Endothelial cell of umbilical vein (primary cell): Measurements from ENCODE around the gene C14orf180. TPM values are rescaled to one million over a fixed set of nuclear protein-coding genes. Genes with fewer than 3 reads are reported as not detected.

ENCODE experiments used
- BruUV-seq: library from RNA; stranded (reverse); fragments of 400-500 nt; replicated peaks from 2 replicates; lab custom pipeline; 2021; lab: Mats Ljungman, UMichigan
- CTCF ChIA-PET: fragments of 300-600, 350-600 bp; sonication (Branson Sonifier 250); formaldehyde crosslinking; loops from one replicate; lab custom pipeline; 2021; ENCODE audit warnings: antibody characterized with exemption, inconsistent platforms; lab: Charles Lee
- POLR2A ChIA-PET: fragments of 300-600, 350-600 bp; sonication (Branson Sonifier 250); formaldehyde crosslinking; loops from one replicate; lab custom pipeline; 2021; ENCODE audit warnings: antibody characterized with exemption, inconsistent platforms; lab: Charles Lee
- DNase-seq: peaks from one replicate; pipeline ENCODE4 v3.0.0-alpha.2; 2011; ENCODE audit warnings: low read depth, low spot score
- FAIRE-seq: peaks from 2 replicates; lab custom pipeline; 2011; peaks lifted over from hg19 to GRCh38; lab: Jason Lieb, UNC
- H2AFZ ChIP-seq: 2 replicates; pipeline ENCODE4 v1.6.0; 2012; ENCODE audit warnings: low read depth, low read length, control low read depth, inconsistent platforms
- H3K27ac ChIP-seq: 2 replicates; pipeline ENCODE4 v1.5.1; 2011; ENCODE audit warnings: low read depth, mild to moderate bottlenecking, control low read depth, low read length, moderate library complexity; ENCODE audit not compliant: insufficient read depth
- H3K27me3 ChIP-seq, 2 experiments: 2 replicates each; pipeline versions ENCODE4 v1.6.0 to v1.6.1; 2011; ENCODE audit warnings: low read length in 2 of 2, mixed read lengths in 1 of 2; ENCODE audit not compliant: control insufficient read depth in 2 of 2, insufficient read depth in 2 of 2
- H3K36me3 ChIP-seq, 2 experiments: 2 replicates in 1 of 2; 3 replicates in 1 of 2; pipeline ENCODE4 v1.5.1; 2011; ENCODE audit warnings: low read length in 2 of 2, mild to moderate bottlenecking in 1 of 2, moderate library complexity in 1 of 2; ENCODE audit not compliant: control insufficient read depth in 2 of 2, insufficient read depth in 2 of 2; ENCODE audit errors: extremely low read depth in 1 of 2
- H3K4me1 ChIP-seq: 3 replicates; pipeline ENCODE4 v1.5.1; 2011; ENCODE audit warnings: mild to moderate bottlenecking, low read length; ENCODE audit not compliant: control insufficient read depth, insufficient read depth; ENCODE audit errors: extremely low read depth
- H3K4me2 ChIP-seq: 2 replicates; pipeline ENCODE4 v1.6.1; 2011; ENCODE audit warnings: low read length, control low read depth, mixed read lengths; ENCODE audit not compliant: insufficient read depth
- H3K4me3 ChIP-seq, 3 experiments: fragments of 200-600 bp in 1 of 3; sonication (generic), shearing (Covaris generic) in 1 of 3; replicated peaks in 1 of 3; 2 replicates each; pipeline ENCODE4 v1.5.1; 2011 to 2016; ENCODE audit warnings: control low read depth in 3 of 3, low read length in 3 of 3, mild to moderate bottlenecking in 2 of 3, inconsistent platforms in 1 of 3, low read depth in 1 of 3, moderate library complexity in 1 of 3; ENCODE audit not compliant: insufficient read depth in 1 of 3
- H3K79me2 ChIP-seq: 2 replicates; pipeline ENCODE4 v1.6.0; 2012; ENCODE audit warnings: low read length, inconsistent platforms; ENCODE audit not compliant: control insufficient read depth, insufficient read depth
- H3K9ac ChIP-seq: replicated peaks from 2 replicates; pipeline ENCODE3; 2011; ENCODE audit warnings: low read length, control low read depth; ENCODE audit not compliant: insufficient read depth; ENCODE audit errors: extremely low read depth
- H3K9me1 ChIP-seq: replicated peaks from 3 replicates; pipeline ENCODE4 v1.6.0; 2011; ENCODE audit warnings: mild to moderate bottlenecking, low read length; ENCODE audit not compliant: control insufficient read depth, insufficient read depth; ENCODE audit errors: extremely low read depth
- H3K9me3 ChIP-seq: replicated peaks from 2 replicates; pipeline ENCODE4 v1.5.1; 2012; ENCODE audit warnings: low read length, inconsistent platforms; ENCODE audit not compliant: control insufficient read depth, insufficient read depth
- H4K20me1 ChIP-seq: replicated peaks from 2 replicates; pipeline ENCODE3; 2011; ENCODE audit warnings: mild to moderate bottlenecking, low read length; ENCODE audit not compliant: control insufficient read depth, insufficient read depth; ENCODE audit errors: extremely low read depth
- EZH2 ChIP-seq: IDR thresholded peaks from 2 replicates; pipeline ENCODE4 v1.6.1; 2012; ENCODE audit warnings: borderline replicate concordance, low read depth, mild to moderate bottlenecking, moderate library complexity, low read length, inconsistent platforms; ENCODE audit not compliant: severe bottlenecking
- FOS ChIP-seq: IDR thresholded peaks from 2 replicates; pipeline ENCODE4 v1.6.1; 2011; ENCODE audit warnings: mild to moderate bottlenecking, low read length, moderate library complexity, borderline replicate concordance; ENCODE audit not compliant: insufficient read depth
- GATA2 ChIP-seq: IDR thresholded peaks from 2 replicates; pipeline ENCODE4 v1.7.0; 2011; ENCODE audit warnings: low read depth, mild to moderate bottlenecking, moderate library complexity, mixed read lengths, low read length; ENCODE audit not compliant: insufficient read length, insufficient read depth
- JUN ChIP-seq: IDR thresholded peaks from 2 replicates; pipeline ENCODE4 v1.6.1; 2011; ENCODE audit warnings: borderline replicate concordance, low read depth; ENCODE audit not compliant: insufficient read length, insufficient read depth
- MYC ChIP-seq: IDR thresholded peaks from one replicate; pipeline ENCODE4 v1.6.1; 2011; ENCODE audit warnings: mild to moderate bottlenecking, low read depth, low read length
- POLR2A ChIP-seq: IDR thresholded peaks from 2 replicates; pipeline ENCODE4 v1.6.1; 2012; ENCODE audit warnings: low read depth, mild to moderate bottlenecking, control low read depth, low read length
- POLR2AphosphoS5 ChIP-seq: IDR thresholded peaks from 2 replicates; pipeline ENCODE4 v1.6.1; 2012; ENCODE audit warnings: low read depth, mild to moderate bottlenecking, control low read depth, low read length, moderate library complexity; ENCODE audit not compliant: insufficient read depth
- dilution Hi-C: fragments of 300-500 bp; cut with MboI; formaldehyde crosslinking; loops from one replicate; pipeline ENCODE4 v1.15.0; 2019; ENCODE audit warnings: low sequenced_read_pairs; ENCODE audit not compliant: extremely low pct_ligation_motif_present
- intact Hi-C: fragments of 100-400 bp; cut with micrococcal nuclease; formaldehyde crosslinking; loops from one replicate; pipeline ENCODE4 v1.10.0; 2022
- polyA plus RNA-seq, 4 experiments: library from polyadenylated mRNA; depleted of rRNA in 3 of 4; stranded (reverse) in 3 of 4; unstranded in 1 of 4; fragments of >200 nt; gene quantifications; 2 replicates each; pipeline versions ENCODE4 v1.2.1 to v1.2.3, GENCODE V29; 2011 to 2012; ENCODE audit warnings: missing spikeins in 1 of 4
- total RNA-seq: library from RNA; stranded (reverse); gene quantifications from 2 replicates; pipeline ENCODE4 v1.2.3, GENCODE V29; 2021
- TF ChIP-seq, protein P1 (sequence below), 2 donors: IDR thresholded peaks; 1 replicate in 1 of 2; 2 replicates in 1 of 2; pipeline ENCODE4 v1.5.1; 2011; ENCODE audit warnings: low read length in 2 of 2, mild to moderate bottlenecking in 2 of 2, moderate library complexity in 2 of 2, control low read depth in 1 of 2, inconsistent platforms in 1 of 2, low read depth in 1 of 2; ENCODE audit not compliant: insufficient read depth in 1 of 2; ENCODE audit errors: extremely low read depth in 1 of 2
- TF ChIP-seq, protein P2 (sequence below): IDR thresholded peaks from 2 replicates; pipeline ENCODE4 v1.6.1; 2011; ENCODE audit not compliant: insufficient read depth, insufficient read length

C14orf180 gene
- total and polyA plus RNA-seq, 2 donors (not counting 3 experiments of a cell fraction or from before 2014, with no cell fraction given), result not detected

DNA sequence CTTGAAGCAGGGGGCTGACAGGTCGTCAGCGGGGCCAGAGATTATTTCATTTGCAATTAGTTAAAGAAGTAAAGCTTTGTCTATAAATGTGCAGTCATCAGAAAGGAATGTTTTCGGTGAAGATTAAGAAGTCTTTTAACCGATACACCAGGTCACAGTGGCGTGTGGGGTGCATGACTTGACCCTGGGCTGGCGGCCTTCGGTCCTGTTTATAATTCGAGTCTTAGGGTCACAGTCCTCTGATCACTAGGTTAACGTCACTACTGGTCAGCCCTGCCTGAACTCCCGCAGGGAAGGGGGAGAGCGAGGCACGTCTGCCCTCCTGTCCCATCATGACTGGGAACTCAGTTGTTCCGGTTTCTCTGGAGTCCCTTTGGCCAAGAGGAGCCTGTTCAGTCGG, 5.0 kb upstream of the C14orf180 start:
- H3K79me2 ChIP-seq, result no peaks in the 10 kb centered on the region
- ChIA-PET CTCF (interaction anchor here (1.0 to 2.7 kb wide), 2 partner anchors 11 to 480 kb away, joined by 3 to 16 read pairs; no protein-coding TSS in a partner anchor), POLR2A (no interaction called here)
- H3K27me3 ChIP-seq, result no peaks in the 10 kb centered on the region
- intact Hi-C loops, result no loop called here
- no peak overlapping the region for H3K4me2 ChIP-seq
- no peaks in the 10 kb centered on the region for H3K9me1 ChIP-seq
- H3K9me3 ChIP-seq, result no peaks in the 10 kb centered on the region
- H3K4me1 ChIP-seq, result no peaks in the 10 kb centered on the region
- TF ChIP-seq, protein P1, sequence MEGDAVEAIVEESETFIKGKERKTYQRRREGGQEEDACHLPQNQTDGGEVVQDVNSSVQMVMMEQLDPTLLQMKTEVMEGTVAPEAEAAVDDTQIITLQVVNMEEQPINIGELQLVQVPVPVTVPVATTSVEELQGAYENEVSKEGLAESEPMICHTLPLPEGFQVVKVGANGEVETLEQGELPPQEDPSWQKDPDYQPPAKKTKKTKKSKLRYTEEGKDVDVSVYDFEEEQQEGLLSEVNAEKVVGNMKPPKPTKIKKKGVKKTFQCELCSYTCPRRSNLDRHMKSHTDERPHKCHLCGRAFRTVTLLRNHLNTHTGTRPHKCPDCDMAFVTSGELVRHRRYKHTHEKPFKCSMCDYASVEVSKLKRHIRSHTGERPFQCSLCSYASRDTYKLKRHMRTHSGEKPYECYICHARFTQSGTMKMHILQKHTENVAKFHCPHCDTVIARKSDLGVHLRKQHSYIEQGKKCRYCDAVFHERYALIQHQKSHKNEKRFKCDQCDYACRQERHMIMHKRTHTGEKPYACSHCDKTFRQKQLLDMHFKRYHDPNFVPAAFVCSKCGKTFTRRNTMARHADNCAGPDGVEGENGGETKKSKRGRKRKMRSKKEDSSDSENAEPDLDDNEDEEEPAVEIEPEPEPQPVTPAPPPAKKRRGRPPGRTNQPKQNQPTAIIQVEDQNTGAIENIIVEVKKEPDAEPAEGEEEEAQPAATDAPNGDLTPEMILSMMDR (IDR thresholded peaks at IDR 0.05; ENCODE audit: extremely low read depth in 1 of 2, insufficient read depth in 1 of 2, low read depth in 1 of 2, low read length in 2 of 2), result no peak
- no peak for TF ChIP-seq POLR2A
- TF ChIP-seq MYC, result no peak
- dilution Hi-C loops, result no loop called here
- DNase-seq, result no peak
- FAIRE-seq, result no peak
- no peaks in the 10 kb centered on the region for H4K20me1 ChIP-seq
- no peak overlapping the region for H3K27ac ChIP-seq
- no peak overlapping the region for H3K4me3 ChIP-seq
- no peak overlapping the region for H2AFZ ChIP-seq
- no peak overlapping the region for H3K9ac ChIP-seq
- H3K36me3 ChIP-seq, result no peaks in the 10 kb centered on the region
- no TSS peak for BruUV-seq

DNA sequence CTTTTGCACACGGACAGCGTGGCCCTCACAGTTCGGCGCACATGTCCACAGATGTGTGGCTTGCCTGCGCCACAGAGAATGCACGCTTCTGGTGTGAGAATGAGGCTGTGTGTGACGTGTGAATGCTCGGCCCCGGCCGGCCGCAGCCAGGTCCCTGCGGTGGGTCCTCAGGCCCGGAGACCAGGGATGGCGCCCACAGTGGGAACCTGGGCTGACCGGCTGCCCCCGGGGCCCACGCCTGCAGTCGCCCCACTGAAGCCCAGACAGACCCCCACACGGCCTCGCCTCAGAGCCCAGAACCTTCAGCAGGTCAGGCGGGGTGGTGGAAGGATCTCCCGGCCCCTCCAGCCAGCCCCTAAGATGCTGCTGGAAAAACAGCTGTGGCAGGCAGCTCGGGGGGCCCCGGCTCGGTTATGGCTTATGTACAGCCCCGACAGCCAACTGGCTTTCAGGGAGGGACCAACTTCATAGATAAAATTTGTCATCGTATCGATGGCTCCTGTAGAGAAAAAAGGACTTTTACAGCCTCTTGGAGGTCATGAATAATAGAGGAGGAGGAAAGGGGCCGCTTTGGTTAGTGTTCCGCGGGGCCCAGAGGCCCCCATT, 4.5 kb upstream of the C14orf180 start:
- no peak overlapping the region for H2AFZ ChIP-seq
- no peaks in the 10 kb centered on the region for H3K9me3 ChIP-seq
- no peaks in the 10 kb centered on the region for H3K27me3 ChIP-seq
- no peaks in the 10 kb centered on the region for H3K9me1 ChIP-seq
- H3K79me2 ChIP-seq, result no peaks in the 10 kb centered on the region
- DNase-seq (no peak), FAIRE-seq (no peak)
- TF ChIP-seq POLR2A, result no peak
- TF ChIP-seq FOS, result no peak
- TF ChIP-seq MYC, result no peak
- no peak for TF ChIP-seq JUN
- TF ChIP-seq, protein P2, sequence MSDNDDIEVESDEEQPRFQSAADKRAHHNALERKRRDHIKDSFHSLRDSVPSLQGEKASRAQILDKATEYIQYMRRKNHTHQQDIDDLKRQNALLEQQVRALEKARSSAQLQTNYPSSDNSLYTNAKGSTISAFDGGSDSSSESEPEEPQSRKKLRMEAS, result no peak
- no peak for TF ChIP-seq GATA2
- TF ChIP-seq POLR2AphosphoS5, result no peak
- TF ChIP-seq EZH2, result no peak
- TF ChIP-seq, protein P1 (IDR thresholded peaks at IDR 0.05; ENCODE audit: extremely low read depth in 1 of 2, insufficient read depth in 1 of 2, low read depth in 1 of 2, low read length in 2 of 2), result no peak
- no peaks in the 10 kb centered on the region for H3K4me1 ChIP-seq
- no peak overlapping the region for H3K27ac ChIP-seq
- H3K9ac ChIP-seq, result no peak overlapping the region
- no TSS peak for BruUV-seq
- H3K4me3 ChIP-seq, result no peak overlapping the region
- ChIA-PET POLR2A (no interaction called here), CTCF (no interaction called here)
- H3K36me3 ChIP-seq, result no peaks in the 10 kb centered on the region
- H4K20me1 ChIP-seq, result no peaks in the 10 kb centered on the region
- intact Hi-C loops (no loop called here), dilution Hi-C loops (no loop called here)
- no peak overlapping the region for H3K4me2 ChIP-seq
